ENCODE measurements around the gene UTS2.

UTS2 gene

GRCh38 chr1:7863756-7864328 is 11.0 kb upstream of the UTS2 start:
- no peak for DNase-seq (ENCODE audit: low read depth in 2 of 2, low spot score in 1 of 2)

GRCh38 chr1:7862211-7863060 is 9.6 kb upstream of the UTS2 start:
- no peak for DNase-seq (ENCODE audit: low read depth in 2 of 2, low spot score in 1 of 2)

- no peak for DNase-seq (ENCODE audit: low read depth in 2 of 2, low spot score in 1 of 2)
These were observed 8.6 kb upstream of the UTS2 start for GRCh38 chr1:7861452-7861851.

GRCh38 chr1:7860130-7860529 is 7.3 kb upstream of the UTS2 start:
- DNase-seq (ENCODE audit: low read depth in 2 of 2, low spot score in 1 of 2) = no peak

GRCh38 chr1:7859406-7859805 is 6.5 kb upstream of the UTS2 start:
- no peak for DNase-seq (ENCODE audit: low read depth in 2 of 2, low spot score in 1 of 2)

GRCh38 chr1:7857985-7858384 is 5.1 kb upstream of the UTS2 start:
- DNase-seq (ENCODE audit: low read depth in 2 of 2, low spot score in 1 of 2) = no peak

- no peak for DNase-seq (ENCODE audit: low read depth in 2 of 2, low spot score in 1 of 2)
These were observed 4.1 kb upstream of the UTS2 start for GRCh38 chr1:7857000-7857399.

- DNase-seq (ENCODE audit: low read depth in 2 of 2, low spot score in 1 of 2) = no peak
These were observed 3.5 kb upstream of the UTS2 start for GRCh38 chr1:7856345-7856744.

GRCh38 chr1:7853684-7854026 is 790 bp upstream of the UTS2 start:
- no peak for DNase-seq (ENCODE audit: low read depth in 2 of 2, low spot score in 1 of 2)

- DNase-seq (ENCODE audit: low read depth in 2 of 2, low spot score in 1 of 2) = no peak
These were observed 2.1 kb downstream of the UTS2 start for GRCh38 chr1:7850786-7851185.

GRCh38 chr1:7847599-7847998 is 5.3 kb downstream of the UTS2 start:
- no peak for DNase-seq (ENCODE audit: low read depth in 2 of 2, low spot score in 1 of 2)

- DNase-seq (ENCODE audit: low read depth in 2 of 2, low spot score in 1 of 2) = no peak
These were observed 6.2 kb downstream of the UTS2 start for GRCh38 chr1:7846656-7847055.

GRCh38 chr1:7845761-7846160 is 7.1 kb downstream of the UTS2 start:
- DNase-seq (ENCODE audit: low read depth in 2 of 2, low spot score in 1 of 2) = no peak

- peak in 1 of 2 donors; percentile 9 for DNase-seq (ENCODE audit: low read depth in 2 of 2, low spot score in 1 of 2)
These were observed 10.3 kb downstream of the UTS2 start for GRCh38 chr1:7842517-7842916.

- no peak for DNase-seq (ENCODE audit: low read depth in 2 of 2, low spot score in 1 of 2)
These were observed 13.3 kb downstream of the UTS2 start for GRCh38 chr1:7839526-7839925.

- no peak for DNase-seq (ENCODE audit: low read depth in 2 of 2, low spot score in 1 of 2)
These were observed 14.2 kb downstream of the UTS2 start for GRCh38 chr1:7838714-7839113.

GRCh38 chr1:7833035-7833434 is 19.8 kb downstream of the UTS2 start:
- no peak for DNase-seq (ENCODE audit: low read depth in 2 of 2, low spot score in 1 of 2)

- DNase-seq (ENCODE audit: low read depth in 2 of 2, low spot score in 1 of 2) = no peak
These were observed 21.4 kb downstream of the UTS2 start for GRCh38 chr1:7831458-7831857.

- DNase-seq (ENCODE audit: low read depth in 2 of 2, low spot score in 1 of 2) = peak in 1 of 2 donors; percentile 7
These were observed 25.5 kb downstream of the UTS2 start for GRCh38 chr1:7827126-7827955.

GRCh38 chr1:7826363-7826762 is 26.5 kb downstream of the UTS2 start:
- DNase-seq (ENCODE audit: low read depth in 2 of 2, low spot score in 1 of 2) = no peak

GRCh38 chr1:7824701-7825100 is 28.2 kb downstream of the UTS2 start:
- DNase-seq (ENCODE audit: low read depth in 2 of 2, low spot score in 1 of 2) = no peak

- no peak for DNase-seq (ENCODE audit: low read depth in 2 of 2, low spot score in 1 of 2)
These were observed 31.6 kb downstream of the UTS2 start for GRCh38 chr1:7821282-7821681.
